ENCODE data around the gene SLC22A2.

The SLC22A2 gene

GRCh38 chr6:160264061-160264612 is 5.5 kb upstream of the SLC22A2 start:
- no peak for TF ChIP-seq CREB1 (IDR thresholded peaks at IDR 0.05; ENCODE audit: low read depth)
- TF ChIP-seq TEAD4 (IDR thresholded peaks at IDR 0.05): no peak
- no peak for TF ChIP-seq CEBPB (IDR thresholded peaks at IDR 0.05)
- TF ChIP-seq EGR1 (IDR thresholded peaks at IDR 0.05): no peak
- TF ChIP-seq TAF1 (IDR thresholded peaks at IDR 0.05; ENCODE audit: low read depth): no peak
- TF ChIP-seq EP300 (IDR thresholded peaks at IDR 0.05; ENCODE audit: borderline replicate concordance): no peak
- no peak for TF ChIP-seq YY1 (IDR thresholded peaks at IDR 0.05; ENCODE audit: low read depth)
- no peak for TF ChIP-seq RAD21 (IDR thresholded peaks at IDR 0.05; ENCODE audit: low read depth)
- TF ChIP-seq NFIC (IDR thresholded peaks at IDR 0.05): no peak
- TF ChIP-seq, protein P1, sequence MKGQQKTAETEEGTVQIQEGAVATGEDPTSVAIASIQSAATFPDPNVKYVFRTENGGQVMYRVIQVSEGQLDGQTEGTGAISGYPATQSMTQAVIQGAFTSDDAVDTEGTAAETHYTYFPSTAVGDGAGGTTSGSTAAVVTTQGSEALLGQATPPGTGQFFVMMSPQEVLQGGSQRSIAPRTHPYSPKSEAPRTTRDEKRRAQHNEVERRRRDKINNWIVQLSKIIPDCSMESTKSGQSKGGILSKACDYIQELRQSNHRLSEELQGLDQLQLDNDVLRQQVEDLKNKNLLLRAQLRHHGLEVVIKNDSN (IDR thresholded peaks at IDR 0.05): no peak
- TF ChIP-seq ZBTB7A (IDR thresholded peaks at IDR 0.05; ENCODE audit: low read depth): no peak
- TF ChIP-seq, protein P2, sequence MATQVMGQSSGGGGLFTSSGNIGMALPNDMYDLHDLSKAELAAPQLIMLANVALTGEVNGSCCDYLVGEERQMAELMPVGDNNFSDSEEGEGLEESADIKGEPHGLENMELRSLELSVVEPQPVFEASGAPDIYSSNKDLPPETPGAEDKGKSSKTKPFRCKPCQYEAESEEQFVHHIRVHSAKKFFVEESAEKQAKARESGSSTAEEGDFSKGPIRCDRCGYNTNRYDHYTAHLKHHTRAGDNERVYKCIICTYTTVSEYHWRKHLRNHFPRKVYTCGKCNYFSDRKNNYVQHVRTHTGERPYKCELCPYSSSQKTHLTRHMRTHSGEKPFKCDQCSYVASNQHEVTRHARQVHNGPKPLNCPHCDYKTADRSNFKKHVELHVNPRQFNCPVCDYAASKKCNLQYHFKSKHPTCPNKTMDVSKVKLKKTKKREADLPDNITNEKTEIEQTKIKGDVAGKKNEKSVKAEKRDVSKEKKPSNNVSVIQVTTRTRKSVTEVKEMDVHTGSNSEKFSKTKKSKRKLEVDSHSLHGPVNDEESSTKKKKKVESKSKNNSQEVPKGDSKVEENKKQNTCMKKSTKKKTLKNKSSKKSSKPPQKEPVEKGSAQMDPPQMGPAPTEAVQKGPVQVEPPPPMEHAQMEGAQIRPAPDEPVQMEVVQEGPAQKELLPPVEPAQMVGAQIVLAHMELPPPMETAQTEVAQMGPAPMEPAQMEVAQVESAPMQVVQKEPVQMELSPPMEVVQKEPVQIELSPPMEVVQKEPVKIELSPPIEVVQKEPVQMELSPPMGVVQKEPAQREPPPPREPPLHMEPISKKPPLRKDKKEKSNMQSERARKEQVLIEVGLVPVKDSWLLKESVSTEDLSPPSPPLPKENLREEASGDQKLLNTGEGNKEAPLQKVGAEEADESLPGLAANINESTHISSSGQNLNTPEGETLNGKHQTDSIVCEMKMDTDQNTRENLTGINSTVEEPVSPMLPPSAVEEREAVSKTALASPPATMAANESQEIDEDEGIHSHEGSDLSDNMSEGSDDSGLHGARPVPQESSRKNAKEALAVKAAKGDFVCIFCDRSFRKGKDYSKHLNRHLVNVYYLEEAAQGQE (IDR thresholded peaks at IDR 0.05; ENCODE audit: low read depth): no peak
- no peak for TF ChIP-seq TCF12 (IDR thresholded peaks at IDR 0.05; ENCODE audit: low read depth)

GRCh38 chr6:160263196-160263939 is 4.7 kb upstream of the SLC22A2 start:
- no peak for TF ChIP-seq RAD21 (IDR thresholded peaks at IDR 0.05; ENCODE audit: low read depth)
- no peak for TF ChIP-seq TAF1 (IDR thresholded peaks at IDR 0.05; ENCODE audit: low read depth)
- no peak for TF ChIP-seq CREB1 (IDR thresholded peaks at IDR 0.05; ENCODE audit: low read depth)
- no peak for TF ChIP-seq EGR1 (IDR thresholded peaks at IDR 0.05)
- no peak for TF ChIP-seq FOXM1 (IDR thresholded peaks at IDR 0.05; ENCODE audit: borderline replicate concordance, low read depth)
- TF ChIP-seq TEAD4 (IDR thresholded peaks at IDR 0.05): no peak
- TF ChIP-seq, protein P2 (IDR thresholded peaks at IDR 0.05; ENCODE audit: low read depth): no peak
- no peak for TF ChIP-seq ZBTB7A (IDR thresholded peaks at IDR 0.05; ENCODE audit: low read depth)
- TF ChIP-seq TCF12 (IDR thresholded peaks at IDR 0.05; ENCODE audit: low read depth): no peak
- TF ChIP-seq NFIC (IDR thresholded peaks at IDR 0.05): no peak

GRCh38 chr6:160261991-160262680 is 3.5 kb upstream of the SLC22A2 start:
- no peak for TF ChIP-seq EP300 (IDR thresholded peaks at IDR 0.05; ENCODE audit: borderline replicate concordance)
- TF ChIP-seq NFIC (IDR thresholded peaks at IDR 0.05): no peak
- TF ChIP-seq EGR1 (IDR thresholded peaks at IDR 0.05): no peak
- TF ChIP-seq, protein P3, sequence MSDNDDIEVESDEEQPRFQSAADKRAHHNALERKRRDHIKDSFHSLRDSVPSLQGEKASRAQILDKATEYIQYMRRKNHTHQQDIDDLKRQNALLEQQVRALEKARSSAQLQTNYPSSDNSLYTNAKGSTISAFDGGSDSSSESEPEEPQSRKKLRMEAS (IDR thresholded peaks at IDR 0.05): no peak
- no peak for TF ChIP-seq CREB1 (IDR thresholded peaks at IDR 0.05; ENCODE audit: low read depth)
- no peak for TF ChIP-seq RAD21 (IDR thresholded peaks at IDR 0.05; ENCODE audit: low read depth)
- TF ChIP-seq YY1 (IDR thresholded peaks at IDR 0.05; ENCODE audit: low read depth): no peak

DNA sequence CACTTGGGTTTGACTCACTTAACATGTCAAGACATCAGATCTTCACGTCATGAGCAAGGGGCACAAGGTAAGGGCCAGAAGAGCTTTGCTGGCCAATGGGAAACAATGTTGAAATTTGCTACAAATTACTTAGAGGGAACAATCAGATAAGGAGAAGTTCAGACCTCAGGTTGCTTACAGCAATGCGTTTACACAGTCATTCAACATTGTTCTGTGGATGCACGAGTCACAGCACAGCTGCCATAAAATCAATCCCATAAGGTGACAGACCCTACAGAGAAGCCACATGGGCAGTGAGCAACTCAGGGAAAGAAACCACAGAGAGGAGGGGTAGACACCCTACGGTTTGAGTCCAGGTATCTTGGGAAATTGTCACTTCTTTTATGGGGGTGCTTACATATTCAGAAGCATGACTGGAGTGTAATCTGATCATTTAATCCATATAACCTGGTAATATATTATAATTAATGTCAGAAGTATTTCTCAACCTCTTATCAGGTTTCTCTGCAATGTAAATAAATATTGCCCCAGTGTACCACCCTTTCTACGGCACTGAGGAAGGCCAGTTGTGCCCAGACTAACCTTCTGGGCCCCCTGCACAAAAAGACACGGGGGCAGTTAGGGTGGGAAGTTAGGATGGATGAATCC is 2.3 kb upstream of the SLC22A2 start:
- TF ChIP-seq NFIC (IDR thresholded peaks at IDR 0.05) (no peak), CEBPB (IDR thresholded peaks at IDR 0.05) (no peak), TCF12 (IDR thresholded peaks at IDR 0.05; ENCODE audit: low read depth) (no peak), ZBTB7A (IDR thresholded peaks at IDR 0.05; ENCODE audit: low read depth) (no peak), YY1 (IDR thresholded peaks at IDR 0.05; ENCODE audit: low read depth) (no peak), EGR1 (IDR thresholded peaks at IDR 0.05) (no peak), TAF1 (IDR thresholded peaks at IDR 0.05; ENCODE audit: low read depth) (no peak), TEAD4 (IDR thresholded peaks at IDR 0.05) (no peak), FOXM1 (IDR thresholded peaks at IDR 0.05; ENCODE audit: borderline replicate concordance, low read depth) (no peak), EP300 (IDR thresholded peaks at IDR 0.05; ENCODE audit: borderline replicate concordance) (no peak), RAD21 (IDR thresholded peaks at IDR 0.05; ENCODE audit: low read depth) (no peak), CREB1 (IDR thresholded peaks at IDR 0.05; ENCODE audit: low read depth) (no peak)
- TF ChIP-seq, protein P2 (IDR thresholded peaks at IDR 0.05; ENCODE audit: low read depth): no peak
- TF ChIP-seq, protein P1 (IDR thresholded peaks at IDR 0.05): no peak
- TF ChIP-seq, protein P3 (IDR thresholded peaks at IDR 0.05): no peak

Measured in Ishikawa (cell line).